ENCODE measurements around the gene TSPAN10.

TSPAN10 gene

GRCh38 chr17:81665205-81666091 lies 28.5 kb downstream of the TSPAN10 start:
- DNase-seq: peak; percentile 42

GRCh38 chr17:81666092-81666341 lies 29.0 kb downstream of the TSPAN10 start:
- DNase-seq: peak; percentile 43

- DNase-seq: peak; percentile 94
These were observed 29.6 kb downstream of the TSPAN10 start, which contains the start of the genes CCDC137 and OXLD1 for GRCh38 chr17:81666342-81667191. CCDC137 (plus strand) TSS chr17:81666737; CDS start chr17:81666767, 30 bp downstream. OXLD1 (minus strand) TSS chr17:81666605; CDS start chr17:81666577, 28 bp downstream.

GRCh38 chr17:81667754-81668153 lies 30.8 kb downstream of the TSPAN10 start:
- DNase-seq: no peak

- DNase-seq: no peak
These were observed 35.5 kb downstream of the TSPAN10 start for GRCh38 chr17:81672504-81672903.

- DNase-seq: no peak
These were observed 36.0 kb downstream of the TSPAN10 start for GRCh38 chr17:81672954-81673353.

- no peak for DNase-seq
These were observed 36.7 kb downstream of the TSPAN10 start for GRCh38 chr17:81673561-81674258.

- DNase-seq: peak; percentile 22
These were observed 38.7 kb downstream of the TSPAN10 start for GRCh38 chr17:81675515-81676221.

GRCh38 chr17:81676906-81677305 lies 39.9 kb downstream of the TSPAN10 start:
- DNase-seq: no peak

GRCh38 chr17:81680150-81680549 lies 43.2 kb downstream of the TSPAN10 start:
- DNase-seq: no peak

- no peak for DNase-seq
These were observed 44.7 kb downstream of the TSPAN10 start for GRCh38 chr17:81681672-81682071.

GRCh38 chr17:81682565-81683207 lies 45.7 kb downstream of the TSPAN10 start:
- no peak for DNase-seq

- no peak for DNase-seq
These were observed 46.2 kb downstream of the TSPAN10 start for GRCh38 chr17:81683208-81683583.

- DNase-seq: peak; percentile 97
These were observed 46.8 kb downstream of the TSPAN10 start, which contains the start of the genes ARL16 and HGS for GRCh38 chr17:81683584-81684441. ARL16 (minus strand) TSS chr17:81683797; CDS start chr17:81683753, 44 bp downstream. HGS (plus strand) TSS chr17:81684011; CDS start chr17:81684067, 56 bp downstream.

GRCh38 chr17:81684442-81684911 lies 47.5 kb downstream of the TSPAN10 start:
- peak; percentile 27 for DNase-seq

GRCh38 chr17:81685108-81685507 lies 48.1 kb downstream of the TSPAN10 start:
- peak; percentile 23 for DNase-seq

- DNase-seq: no peak
These were observed 49.6 kb downstream of the TSPAN10 start for GRCh38 chr17:81686614-81687013.

- DNase-seq: no peak
These were observed 51.0 kb downstream of the TSPAN10 start for GRCh38 chr17:81687770-81688541.

- no peak for DNase-seq
These were observed 51.6 kb downstream of the TSPAN10 start for GRCh38 chr17:81688616-81689015.

- DNase-seq: no peak
These were observed 53.1 kb downstream of the TSPAN10 start for GRCh38 chr17:81690066-81690465.
